ENCODE results near the gene SLC2A6.

The SLC2A6 gene

GRCh38 chr9:133463234-133463863 lies 15.6 kb downstream of the SLC2A6 start:
- H4K20me1 ChIP-seq (ENCODE audit: insufficient read depth), result no peaks in the 10 kb centered on the region

GRCh38 chr9:133461975-133462374 lies 16.9 kb downstream of the SLC2A6 start:
- Histone ChIP-seq H4K20me1 (ENCODE audit: insufficient read depth) (no peaks in the 10 kb centered on the region), H3K4me1 (ENCODE audit: low read depth, poor library complexity, severe bottlenecking) (no peaks in the 10 kb centered on the region), H3K27ac (no peak overlapping the region), H3K9ac (no peak overlapping the region), H2AFZ (ENCODE audit: low read depth) (no peak overlapping the region), H3K27me3 (ENCODE audit: insufficient read depth, low read depth) (peaks cover 80% of the 10 kb centered on the region), H3K4me2 (no peak overlapping the region), H3K36me3 (ENCODE audit: insufficient read depth) (no peaks in the 10 kb centered on the region), H3K79me2 (ENCODE audit: insufficient read depth, low read depth) (no peaks in the 10 kb centered on the region), H3K4me3 (IDR thresholded peaks at IDR 0.05; ENCODE audit: insufficient read depth, low read depth, low read length) (no peak overlapping the region)
- no peak for TF ChIP-seq CTCF (conservative IDR thresholded peaks at IDR 0.05; ENCODE audit: low read depth, low read length)

More at GRCh38 chr9:133463234-133463863, 15.6 kb downstream of the SLC2A6 start:
- no peaks in the 10 kb centered on the region for H3K4me1 ChIP-seq (ENCODE audit: low read depth, poor library complexity, severe bottlenecking)
- peaks cover 78% of the 10 kb centered on the region for H3K27me3 ChIP-seq (ENCODE audit: insufficient read depth, low read depth)
- no peaks in the 10 kb centered on the region for H3K79me2 ChIP-seq (ENCODE audit: insufficient read depth, low read depth)
- H3K27ac ChIP-seq, result no peak overlapping the region
- no peak overlapping the region for H2AFZ ChIP-seq (ENCODE audit: low read depth)
- H3K36me3 ChIP-seq (ENCODE audit: insufficient read depth), result no peaks in the 10 kb centered on the region
- H3K4me3 ChIP-seq (IDR thresholded peaks at IDR 0.05; ENCODE audit: insufficient read depth, low read depth, low read length), result no peak overlapping the region
- 0 out of 2 replicates have a peak, but pooled peaks have one; percentile 17 for TF ChIP-seq CTCF (conservative IDR thresholded peaks at IDR 0.05; ENCODE audit: low read depth, low read length)
- H3K9ac ChIP-seq, result no peak overlapping the region
- H3K4me2 ChIP-seq, result no peak overlapping the region

- Histone ChIP-seq H3K4me3 (IDR thresholded peaks at IDR 0.05; ENCODE audit: insufficient read depth, low read depth, low read length) (no peak overlapping the region), H3K4me2 (peak overlapping the region; percentile 82; the same call in 1 of the 2 replicates), H3K27ac (no peak overlapping the region), H4K20me1 (ENCODE audit: insufficient read depth) (no peaks in the 10 kb centered on the region), H3K79me2 (ENCODE audit: insufficient read depth, low read depth) (no peaks in the 10 kb centered on the region), H2AFZ (ENCODE audit: low read depth) (no peak overlapping the region), H3K36me3 (ENCODE audit: insufficient read depth) (no peaks in the 10 kb centered on the region), H3K4me1 (ENCODE audit: low read depth, poor library complexity, severe bottlenecking) (no peaks in the 10 kb centered on the region), H3K9ac (no peak overlapping the region; the same call in 1 of the 2 replicates), H3K27me3 (ENCODE audit: insufficient read depth, low read depth) (peaks cover 80% of the 10 kb centered on the region)
- no peak for TF ChIP-seq CTCF (conservative IDR thresholded peaks at IDR 0.05; ENCODE audit: low read depth, low read length)
Observed at GRCh38 chr9:133460405-133461175, 18.3 kb downstream of the SLC2A6 start.

- no peak within 1 kb of the TSS for H3K27ac ChIP-seq
- peak within 1 kb of the TSS; percentile 89 for H2AFZ ChIP-seq (ENCODE audit: low read depth)
- H3K27me3 ChIP-seq (ENCODE audit: insufficient read depth, low read depth), result peaks cover 76% of the 10 kb centered on the region
- peak within 1 kb of the TSS; percentile 82 for H3K4me2 ChIP-seq
- TF ChIP-seq CTCF (conservative IDR thresholded peaks at IDR 0.05; ENCODE audit: low read depth, low read length), result no peak
- H4K20me1 ChIP-seq (ENCODE audit: insufficient read depth), result no peaks in the 10 kb centered on the region
- H3K79me2 ChIP-seq (ENCODE audit: insufficient read depth, low read depth), result no peaks in the 10 kb centered on the region
- H3K4me3 ChIP-seq (IDR thresholded peaks at IDR 0.05; ENCODE audit: insufficient read depth, low read depth, low read length), result no peak within 1 kb of the TSS
- H3K9ac ChIP-seq, result peak within 1 kb of the TSS; percentile 9; the same call in 1 of the 2 replicates
- H3K4me1 ChIP-seq (ENCODE audit: low read depth, poor library complexity, severe bottlenecking), result no peaks in the 10 kb centered on the region
- H3K36me3 ChIP-seq (ENCODE audit: insufficient read depth), result no peaks in the 10 kb centered on the region
Observed at GRCh38 chr9:133459476-133460404, 19.2 kb downstream of the SLC2A6 start, which contains the start of gene CACFD1. Gene CACFD1, plus strand, starts transcription at chr9:133459978. Its CDS starts 89 bp downstream, at chr9:133460067.

Data from KMS-11 (cell line).